SW480 (cell line): ENCODE results near the gene MTCP1.
A peak's percentile ranks its signal among the peaks of the same experiment; 100 is the strongest.

Source experiments
- DNase-seq: peaks from one replicate; pipeline ENCODE4 v3.0.0-alpha.2; 2016; ENCODE audit warnings: low spot score

The MTCP1 gene

DNA sequence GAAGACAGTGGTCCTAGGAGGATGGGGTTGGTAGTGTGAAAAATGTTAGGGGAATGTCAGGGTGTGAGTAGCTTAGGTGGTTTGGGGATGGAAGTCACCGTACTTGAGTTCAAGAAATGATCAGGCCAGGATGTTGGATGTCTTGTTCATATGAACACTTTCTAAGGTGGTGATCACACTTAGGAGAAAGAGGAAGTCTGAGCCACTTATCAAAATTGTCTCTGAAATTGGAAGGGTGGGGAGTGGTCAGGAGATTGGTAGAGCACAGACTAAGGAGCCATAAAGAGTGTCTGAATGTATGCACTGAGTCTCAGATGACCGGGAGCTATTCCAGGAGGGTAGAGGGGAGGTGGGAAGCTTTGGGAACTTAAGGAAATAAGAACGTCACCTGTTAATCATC lies 17.3 kb downstream of the MTCP1 start:
- no peak for DNase-seq

DNA sequence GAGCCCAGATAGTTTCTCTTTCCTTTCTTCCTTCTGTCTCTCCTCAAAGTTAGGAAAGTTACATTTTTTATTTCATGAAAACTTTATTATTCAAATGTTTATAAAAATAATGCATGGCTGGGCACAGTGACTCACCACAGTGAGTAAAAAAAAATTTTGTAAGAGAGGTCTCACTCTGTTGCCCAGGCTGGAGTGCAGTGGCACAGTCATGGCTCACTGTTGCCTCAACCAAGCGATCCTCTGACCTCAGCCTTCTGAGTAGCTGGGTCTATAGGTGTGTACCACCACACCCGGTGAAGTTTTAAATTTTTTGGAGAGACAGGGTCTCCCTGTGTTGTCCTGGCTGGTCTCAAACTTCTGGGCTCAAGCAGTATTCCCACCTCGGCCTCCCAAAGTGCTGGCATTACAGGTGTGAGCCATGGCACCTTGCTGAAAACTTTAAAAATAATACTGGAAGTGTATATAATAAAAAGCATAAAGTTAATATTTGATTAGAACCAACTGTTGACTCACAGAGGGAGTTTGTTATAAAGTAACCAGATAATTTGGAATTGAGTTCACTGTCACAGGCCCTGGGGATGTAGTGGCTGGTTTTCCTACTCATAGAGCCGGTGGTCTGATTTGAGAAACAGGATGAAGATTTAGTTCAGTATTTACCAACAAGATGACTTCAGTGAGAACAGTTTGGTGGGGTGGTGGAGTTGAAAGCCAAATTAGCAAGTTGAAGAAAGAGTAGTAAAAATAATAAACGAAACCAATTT lies 18.0 kb downstream of the MTCP1 start:
- DNase-seq: no peak

DNA sequence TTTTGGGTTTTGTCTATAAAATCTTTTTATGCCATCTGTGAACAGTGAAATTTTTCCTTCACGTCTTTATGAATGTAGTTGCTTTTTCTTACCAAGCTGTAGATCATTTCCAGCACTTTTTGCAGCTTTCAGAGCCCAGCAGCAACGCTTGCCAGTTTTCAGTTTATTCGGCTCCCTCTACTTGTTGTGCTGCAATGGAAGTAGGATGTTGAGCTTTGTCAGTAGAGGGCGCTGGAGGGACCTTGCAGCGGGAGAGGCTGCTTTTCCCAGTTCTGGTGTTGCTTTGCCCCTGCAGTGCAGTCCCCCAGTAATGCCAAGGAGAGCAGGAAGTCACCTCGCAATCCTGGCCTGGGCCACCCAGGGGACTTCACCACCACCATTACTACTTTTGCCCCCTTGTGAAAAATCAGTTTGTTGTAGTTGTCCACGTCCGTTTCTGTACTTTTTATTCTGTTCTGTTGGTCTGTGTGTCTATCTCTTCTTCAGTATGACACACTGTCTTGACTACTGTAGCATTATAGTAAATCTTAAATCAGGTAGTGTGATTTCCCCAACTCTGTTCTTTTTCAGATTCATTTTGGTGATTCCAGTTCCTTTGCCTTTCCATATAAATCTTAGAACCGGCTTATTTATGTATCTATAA lies 21.8 kb downstream of the MTCP1 start:
- peak; percentile 40 for DNase-seq

DNA sequence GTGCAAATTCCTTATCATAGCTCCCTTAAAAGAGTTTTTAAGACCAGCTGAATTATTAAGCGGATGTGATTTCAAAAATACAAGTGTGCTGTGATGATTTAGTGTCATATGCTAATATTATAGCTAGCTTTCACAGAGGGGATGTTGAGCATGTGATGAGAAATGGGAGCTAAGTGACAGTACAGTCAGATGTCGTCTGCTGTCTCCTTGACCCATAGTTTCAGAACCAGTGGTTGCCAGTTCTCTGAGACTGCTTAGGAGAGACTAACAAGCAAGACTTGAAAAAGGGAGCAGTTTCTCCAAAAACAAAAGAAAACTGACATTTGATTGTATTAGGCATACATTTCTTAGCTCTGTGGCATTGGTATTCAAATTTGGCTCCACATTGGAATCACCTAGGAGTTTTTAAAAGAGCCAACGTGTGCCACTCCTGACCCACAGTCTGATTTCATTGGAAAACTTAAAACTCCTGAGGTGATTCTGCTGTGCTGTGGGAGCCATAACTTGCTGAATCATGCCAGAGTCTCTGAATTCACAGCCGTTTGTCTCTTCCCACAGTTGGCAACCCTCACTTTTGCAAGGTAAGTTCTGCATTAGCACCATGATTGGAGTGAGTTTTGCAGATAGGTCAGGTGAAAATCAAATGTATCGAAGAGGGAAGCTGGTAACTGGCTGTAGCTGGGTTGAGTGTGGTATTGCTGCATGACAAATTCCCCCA lies 24.0 kb downstream of the MTCP1 start:
- DNase-seq: no peak

DNA sequence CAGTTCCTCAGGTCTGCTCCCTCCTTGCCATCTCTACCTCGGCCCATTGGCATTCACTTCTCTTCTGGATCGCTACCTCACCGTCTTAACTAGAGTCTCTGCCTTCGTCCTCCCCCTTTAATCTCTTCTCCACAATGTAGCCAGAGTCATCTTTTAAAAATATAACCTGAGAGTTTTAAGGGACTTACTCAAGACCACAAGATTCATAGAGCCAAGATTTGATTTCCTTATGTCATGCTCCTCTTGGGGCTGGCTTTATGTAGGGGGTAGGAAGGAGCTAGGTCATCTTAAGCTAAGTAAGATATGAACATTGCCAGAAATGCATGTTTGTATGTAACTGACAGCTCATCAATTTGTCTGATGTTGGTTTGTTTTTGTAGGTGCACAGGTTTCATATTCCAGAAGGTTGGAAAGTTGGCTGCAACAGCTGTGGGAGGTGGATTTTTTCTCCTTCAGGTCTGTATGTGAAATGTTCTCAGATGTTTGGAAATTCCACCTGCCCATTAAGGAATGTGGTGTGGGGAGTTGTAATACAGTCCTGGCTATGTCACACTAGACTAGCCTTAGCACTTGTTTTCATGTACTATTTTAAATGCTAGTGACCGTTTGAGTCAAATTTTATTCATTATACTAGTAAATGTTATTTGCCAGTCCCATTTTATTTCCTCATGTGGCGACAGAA lies 24.7 kb downstream of the MTCP1 start:
- DNase-seq: no peak

DNA sequence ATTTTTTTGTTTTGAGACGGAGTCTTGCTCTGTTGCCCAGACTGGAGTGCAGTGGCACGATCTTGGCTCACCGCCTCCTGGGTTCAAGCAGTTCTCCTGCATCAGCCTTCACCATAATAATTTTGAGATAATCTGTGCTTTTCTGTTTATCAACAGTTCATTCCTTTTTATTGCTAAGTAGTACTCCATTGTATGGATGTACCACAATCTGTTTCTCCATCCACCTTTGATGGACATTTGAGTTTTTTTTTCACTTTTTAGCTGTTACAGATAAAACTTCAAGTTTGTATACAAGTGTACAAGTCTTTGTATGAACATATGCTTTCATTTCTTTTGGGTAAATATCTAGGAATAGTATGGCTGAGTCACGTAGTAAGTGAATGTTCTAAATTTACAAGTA lies 35.2 kb downstream of the MTCP1 start:
- DNase-seq: no peak

DNA sequence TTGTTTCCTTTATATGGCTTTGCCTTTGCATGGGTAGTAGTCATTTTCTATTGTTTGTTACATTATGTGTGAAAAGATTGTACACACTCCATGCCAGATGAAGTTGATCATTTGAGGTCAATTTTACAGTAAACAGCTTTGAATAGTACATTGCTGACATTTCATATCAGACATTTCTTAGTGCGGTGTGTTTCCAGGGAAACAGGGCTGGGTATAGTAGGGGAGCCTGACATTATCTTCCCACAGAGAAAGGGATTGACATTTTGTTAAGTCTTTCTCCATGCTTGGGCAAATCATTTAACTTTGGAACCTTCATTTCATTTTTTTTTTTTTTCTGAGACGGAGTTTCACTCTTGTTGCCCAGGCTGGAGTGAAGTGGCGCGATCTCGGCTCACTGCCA lies 39.3 kb downstream of the MTCP1 start:
- no peak for DNase-seq

DNA sequence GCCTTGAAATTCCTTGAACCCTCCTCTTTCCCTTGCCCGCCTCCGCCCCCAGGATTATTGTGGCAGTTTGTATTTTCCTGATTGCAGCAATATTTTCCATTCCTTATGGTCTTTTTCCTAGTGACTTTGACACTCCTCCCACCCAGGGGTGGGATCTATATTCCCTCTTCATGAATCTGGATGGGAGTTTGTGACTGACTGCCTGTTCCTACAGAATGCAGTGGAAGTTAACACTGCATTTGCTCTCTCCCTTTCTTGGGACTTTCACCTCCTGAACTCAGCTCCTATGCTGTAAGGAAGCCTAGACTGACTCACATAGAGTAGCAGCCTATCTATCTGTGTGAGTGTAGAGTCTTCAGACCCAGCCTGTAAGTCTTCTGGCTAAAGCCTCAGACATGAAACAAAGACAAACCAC lies 42.1 kb downstream of the MTCP1 start:
- DNase-seq: peak; percentile 5

DNA sequence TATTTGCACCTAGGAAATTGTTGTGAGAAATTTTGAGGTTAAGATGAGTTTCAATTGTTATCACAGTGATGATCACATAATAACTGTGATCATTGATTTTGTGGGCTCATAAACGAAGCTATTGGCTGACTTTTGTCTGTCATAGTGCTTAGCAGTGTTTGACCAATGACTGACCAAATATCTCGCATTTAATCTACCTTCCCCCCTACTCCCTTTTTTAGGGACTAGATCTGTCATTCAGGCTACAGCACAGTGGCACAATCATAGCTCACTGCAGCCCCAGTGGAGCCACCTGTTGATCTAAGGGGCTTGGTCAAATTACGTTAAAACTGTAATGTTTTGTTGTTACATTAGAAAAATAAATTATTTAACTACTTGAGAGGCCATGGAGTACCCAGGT lies 42.8 kb downstream of the MTCP1 start:
- no peak for DNase-seq

DNA sequence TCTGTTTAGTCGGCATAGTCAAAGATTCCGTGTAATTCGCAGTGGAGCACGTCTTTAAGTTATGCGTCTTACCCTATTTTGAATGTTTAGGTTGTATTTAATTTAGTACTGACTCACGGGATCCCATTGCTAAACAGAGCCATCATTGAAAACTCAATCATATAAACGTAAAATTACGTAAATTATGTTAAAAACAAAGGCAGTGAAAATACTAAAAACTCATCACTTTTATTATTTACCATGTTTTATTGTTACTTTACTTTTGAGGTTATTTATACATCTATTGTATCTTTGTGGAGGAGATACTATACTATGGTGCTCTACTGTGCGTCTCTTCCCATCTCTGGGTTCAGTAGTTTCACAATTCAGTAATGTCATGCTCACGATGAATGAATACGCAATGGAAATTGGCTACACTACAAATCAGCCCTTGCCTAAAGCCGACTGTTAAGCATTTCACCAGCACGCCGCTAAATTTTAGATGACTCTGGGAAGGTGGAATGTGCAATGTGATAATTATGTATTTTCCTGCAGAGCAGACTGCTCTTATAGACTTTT lies 43.3 kb downstream of the MTCP1 start:
- DNase-seq: peak; percentile 59

DNA sequence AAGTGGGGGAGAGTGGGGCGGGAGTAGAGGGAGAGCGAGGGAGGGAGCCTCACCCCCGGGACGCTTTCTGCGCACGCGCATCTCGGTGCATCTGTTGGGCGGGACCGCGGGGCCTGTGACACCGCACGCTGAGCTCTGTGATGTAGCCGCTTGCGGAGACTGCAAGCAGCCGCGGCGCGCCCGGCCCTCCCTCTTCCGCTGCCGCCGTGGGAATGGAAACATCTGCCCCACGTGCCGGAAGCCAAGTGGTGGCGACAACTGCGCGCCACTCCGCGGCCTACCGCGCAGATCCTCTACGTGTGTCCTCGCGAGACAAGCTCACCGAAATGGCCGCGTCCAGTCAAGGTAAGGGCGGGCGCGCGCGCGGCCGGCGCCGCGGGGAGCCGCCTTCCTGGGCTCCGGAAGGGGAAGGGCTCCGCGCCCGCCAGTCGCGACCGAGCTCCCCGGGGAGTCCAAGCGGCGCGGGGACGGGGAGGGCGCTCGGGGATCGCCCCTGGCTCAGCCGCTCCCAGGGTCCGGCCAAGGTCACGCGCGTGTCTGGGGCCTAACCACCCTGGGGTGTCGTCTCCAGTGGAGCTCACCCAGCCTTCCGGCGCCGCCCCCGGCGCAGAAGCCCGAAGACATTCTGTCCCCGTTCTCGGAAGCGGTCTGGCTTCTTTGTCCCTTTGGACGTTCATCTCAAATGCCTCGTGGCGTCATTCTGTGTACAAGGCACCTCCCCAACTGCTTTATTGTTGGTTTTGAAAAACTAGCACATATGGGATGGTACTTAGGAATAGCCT lies 44.0 kb downstream of the MTCP1 start, which contains the start of gene FUNDC2:
Gene FUNDC2 (plus strand): TSS at position 118 of the 782 bp plus-strand sequence. CDS start 95 bp downstream, at position 213.
- DNase-seq: peak; percentile 95

DNA sequence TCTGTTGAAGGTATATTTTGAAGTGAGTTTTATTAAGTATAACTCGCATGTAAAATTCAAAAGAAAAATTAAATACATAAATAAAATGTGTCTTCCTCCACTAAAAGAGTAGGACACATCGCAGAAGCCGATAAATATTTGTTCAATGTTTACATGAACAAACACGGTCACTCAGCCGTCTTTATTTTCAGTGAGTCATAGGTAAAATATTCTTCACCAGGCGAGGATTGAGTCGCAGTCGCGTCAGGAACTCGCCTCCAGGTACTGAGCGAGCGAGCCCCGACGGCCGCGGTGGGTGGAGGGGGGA lies 44.6 kb downstream of the MTCP1 start:
- no peak for DNase-seq

DNA sequence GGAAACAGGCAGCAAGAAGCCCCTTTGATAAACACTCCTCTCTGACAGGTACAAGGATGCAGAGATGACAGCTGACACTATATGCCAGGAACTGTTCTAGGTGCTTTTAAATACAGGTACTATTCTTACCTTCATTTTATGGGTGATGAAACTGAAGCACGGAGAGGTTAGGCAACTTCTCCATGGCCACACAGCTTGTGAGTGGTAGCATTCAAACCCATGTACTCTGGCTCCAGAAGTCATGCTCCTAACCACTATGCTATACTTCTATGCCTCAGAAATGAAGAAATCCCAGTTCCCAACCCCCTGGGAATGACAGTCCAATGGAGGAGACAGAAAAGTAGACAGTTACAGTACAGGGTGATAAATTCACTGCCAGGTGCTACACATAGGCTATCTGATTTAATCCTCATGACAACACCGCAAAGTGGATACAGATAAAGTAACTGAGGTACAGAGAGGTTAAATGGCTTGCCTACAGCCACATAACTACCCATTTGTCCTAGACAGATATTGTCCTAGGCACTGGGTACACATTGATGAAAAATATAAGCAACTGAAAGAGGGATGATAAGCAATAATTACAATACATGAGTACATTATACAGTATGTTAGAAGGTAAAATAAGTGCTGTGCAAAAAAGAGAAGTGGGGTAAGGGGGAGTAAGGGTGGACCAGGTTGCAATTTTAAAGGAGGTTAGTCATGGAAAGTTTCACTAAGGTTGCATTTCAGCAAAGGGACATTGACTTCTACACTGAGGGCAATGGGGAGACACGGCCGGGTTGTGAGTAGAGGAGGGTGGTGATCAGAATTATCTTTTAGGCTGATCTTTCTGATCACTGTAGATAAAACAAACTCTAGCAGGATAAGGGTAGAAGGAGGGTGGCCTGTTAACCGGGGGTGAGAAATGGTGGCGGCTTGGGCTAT lies 46.8 kb downstream of the MTCP1 start:
- DNase-seq: no peak

DNA sequence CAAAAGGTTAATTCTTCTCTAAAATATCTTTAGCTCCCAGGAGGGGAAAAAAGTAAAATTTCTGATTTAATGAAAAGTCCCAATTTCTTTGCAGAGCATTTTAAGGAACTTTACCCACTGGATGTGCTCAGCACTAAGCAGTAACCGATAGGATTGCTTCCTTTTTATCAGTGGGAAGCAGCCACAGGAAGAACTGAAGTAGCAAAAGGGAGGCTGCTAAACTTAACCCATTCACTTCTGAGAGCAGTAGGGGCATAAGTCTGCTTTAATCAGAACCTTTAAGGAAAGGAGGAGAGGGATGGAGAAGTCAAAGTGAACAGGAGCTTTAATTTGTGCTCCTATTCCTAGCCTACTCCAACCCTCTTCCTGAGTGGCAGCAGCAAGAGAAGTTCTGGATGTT lies 48.4 kb downstream of the MTCP1 start, which contains the start of gene F8:
Gene F8 (minus strand): TSS at position 139 of the 400 bp plus-strand sequence. CDS start 171 bp downstream, outside the sequence.
- DNase-seq: no peak

DNA sequence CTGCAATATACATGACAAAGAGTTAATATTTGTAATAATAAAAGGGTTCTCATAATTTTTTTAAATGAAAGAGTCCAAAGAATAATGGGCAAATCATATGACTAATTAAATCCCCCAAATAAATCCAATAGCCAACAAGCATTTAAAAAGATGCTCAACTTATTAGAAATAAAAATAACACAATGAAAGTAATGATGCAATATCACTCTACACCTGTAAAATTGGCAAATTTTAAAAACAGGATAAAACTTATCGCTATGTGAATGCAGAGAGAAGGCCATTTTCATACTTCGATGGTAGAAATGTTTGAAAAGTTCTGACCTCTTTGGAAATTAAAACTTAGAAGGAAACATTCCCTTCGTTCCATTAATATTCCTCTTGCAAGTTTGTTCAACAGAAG lies 50.3 kb downstream of the MTCP1 start:
- DNase-seq: no peak
